A549 (cell line): Measurements from ENCODE around the gene OCRL.

ENCODE experiments used
- BCL3 ChIP-seq: fragments of >200 bp; sonication (Bioruptor Twin); formaldehyde crosslinking; IDR thresholded peaks from 3 replicates; pipeline ENCODE4 v1.6.1; 2016
- CBX8 ChIP-seq: fragments of 200-600 bp; sonication (generic); IDR thresholded peaks from 2 replicates; pipeline ENCODE4 v1.6.1; 2016
- CTCF ChIP-seq: fragments of >200 bp; sonication (Bioruptor Twin); formaldehyde crosslinking; IDR thresholded peaks from 3 replicates; pipeline ENCODE4 v1.5.1; 2016
- ELK1 ChIP-seq: fragments of 150-350 bp; IDR thresholded peaks from 2 replicates; pipeline ENCODE4 v1.6.1; 2014; ENCODE audit warnings: low read depth, mild to moderate bottlenecking, low read length
- EP300 ChIP-seq, 2 experiments: fragments of >200 bp; sonication (Bioruptor Twin); formaldehyde crosslinking; IDR thresholded peaks; 2 replicates in 1 of 2; 3 replicates in 1 of 2; pipeline ENCODE4 v1.6.1; 2016 to 2017
- HOXA7 ChIP-seq: fragments of 250-450 bp; sonication (Bioruptor Pico); IDR thresholded peaks from 2 replicates; pipeline ENCODE4 v1.5.0; 2020; ENCODE audit warnings: mild to moderate bottlenecking, moderate library complexity
- PBX3 ChIP-seq: IDR thresholded peaks from 2 replicates; pipeline ENCODE4 v1.6.1; 2012
- PHF8 ChIP-seq: fragments of 200-600 bp; sonication (generic); IDR thresholded peaks from 2 replicates; pipeline ENCODE4 v1.6.1; 2016; ENCODE audit warnings: low read depth, mild to moderate bottlenecking, antibody characterized with exemption, moderate library complexity, borderline replicate concordance
- POLR2A ChIP-seq: IDR thresholded peaks from 2 replicates; pipeline ENCODE4 v1.6.1; 2012; ENCODE audit warnings: mild to moderate bottlenecking, low read length
- RAD21 ChIP-seq, 2 experiments: fragments of >200 bp in 1 of 2; sonication (Bioruptor Twin) in 1 of 2; formaldehyde crosslinking in 1 of 2; IDR thresholded peaks in 1 of 2; conservative IDR thresholded peaks in 1 of 2; 2 replicates in 1 of 2; 3 replicates in 1 of 2; pipeline ENCODE4 v1.6.1; 2012 to 2018; ENCODE audit warnings: inconsistent platforms in 1 of 2
- USF2 ChIP-seq: fragments of 450-650 bp; IDR thresholded peaks from 2 replicates; pipeline ENCODE4 v1.6.1; 2014; ENCODE audit warnings: antibody characterized with exemption

GRCh38 chrX:129641941-129642340 lies 101.9 kb downstream of the OCRL start:
- TF ChIP-seq PHF8 = no peak
- no peak for TF ChIP-seq HOXA7 (CRISPR knock-in tag)
- TF ChIP-seq BCL3 = no peak
- TF ChIP-seq CTCF = no peak
- TF ChIP-seq RAD21 (conservative IDR thresholded peaks at IDR 0.05 in 1 of 2, IDR thresholded peaks at IDR 0.05 in 1 of 2) = no peak
- no peak for TF ChIP-seq POLR2A
- TF ChIP-seq EP300 (IDR thresholded peaks at IDR 0.05) = no peak
- TF ChIP-seq CBX8 = no peak
- no peak for TF ChIP-seq USF2
- no peak for TF ChIP-seq ELK1
- TF ChIP-seq PBX3 = no peak
